ENCODE data around the gene PSME1. TPM values are rescaled to one million over a fixed set of nuclear protein-coding genes. Genes with fewer than 3 reads are reported as not detected.
A peak's percentile ranks its signal among the peaks of the same experiment; 100 is the strongest.

PSME1 gene
- total RNA-seq, 4 donors from 2014 or later, result 114 to 289 (median 200) TPM

DNA sequence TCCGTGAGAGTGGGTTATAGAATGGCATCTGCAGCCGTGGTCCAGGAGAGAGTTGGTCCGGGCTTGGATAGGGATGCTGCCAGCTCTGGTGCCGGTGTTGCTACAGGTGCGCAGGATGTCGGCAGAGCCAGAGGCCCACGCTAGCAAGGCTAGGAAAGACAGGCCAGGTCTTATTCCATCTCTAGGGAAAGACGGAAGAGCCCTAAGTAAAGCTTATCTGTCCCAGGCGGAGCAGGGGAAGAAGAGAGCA lies 485 bp upstream of the PSME1 start:
- Histone ChIP-seq H3K27me3 (no peaks in the 10 kb centered on the region), H3K4me3 (peak overlapping the region; percentile 93 to 99 (median 96)), H3K27ac (peak overlapping the region; percentile 95 to 97 (median 96)), H3K9me3 (no peaks in the 10 kb centered on the region), H3K4me1 (peaks cover 0 to 44% (median 15%) of the 10 kb centered on the region in 4 donors), H3K36me3 (peaks cover 0 to 22% (median 3%) of the 10 kb centered on the region in 3 donors)
- DNase-seq, result no peak
- no peak for TF ChIP-seq POLR2A (IDR thresholded peaks at IDR 0.05)
- TF ChIP-seq, protein P1, sequence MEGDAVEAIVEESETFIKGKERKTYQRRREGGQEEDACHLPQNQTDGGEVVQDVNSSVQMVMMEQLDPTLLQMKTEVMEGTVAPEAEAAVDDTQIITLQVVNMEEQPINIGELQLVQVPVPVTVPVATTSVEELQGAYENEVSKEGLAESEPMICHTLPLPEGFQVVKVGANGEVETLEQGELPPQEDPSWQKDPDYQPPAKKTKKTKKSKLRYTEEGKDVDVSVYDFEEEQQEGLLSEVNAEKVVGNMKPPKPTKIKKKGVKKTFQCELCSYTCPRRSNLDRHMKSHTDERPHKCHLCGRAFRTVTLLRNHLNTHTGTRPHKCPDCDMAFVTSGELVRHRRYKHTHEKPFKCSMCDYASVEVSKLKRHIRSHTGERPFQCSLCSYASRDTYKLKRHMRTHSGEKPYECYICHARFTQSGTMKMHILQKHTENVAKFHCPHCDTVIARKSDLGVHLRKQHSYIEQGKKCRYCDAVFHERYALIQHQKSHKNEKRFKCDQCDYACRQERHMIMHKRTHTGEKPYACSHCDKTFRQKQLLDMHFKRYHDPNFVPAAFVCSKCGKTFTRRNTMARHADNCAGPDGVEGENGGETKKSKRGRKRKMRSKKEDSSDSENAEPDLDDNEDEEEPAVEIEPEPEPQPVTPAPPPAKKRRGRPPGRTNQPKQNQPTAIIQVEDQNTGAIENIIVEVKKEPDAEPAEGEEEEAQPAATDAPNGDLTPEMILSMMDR (IDR thresholded peaks at IDR 0.05), result peak in 1 of 6 experiments; percentile 1

DNA sequence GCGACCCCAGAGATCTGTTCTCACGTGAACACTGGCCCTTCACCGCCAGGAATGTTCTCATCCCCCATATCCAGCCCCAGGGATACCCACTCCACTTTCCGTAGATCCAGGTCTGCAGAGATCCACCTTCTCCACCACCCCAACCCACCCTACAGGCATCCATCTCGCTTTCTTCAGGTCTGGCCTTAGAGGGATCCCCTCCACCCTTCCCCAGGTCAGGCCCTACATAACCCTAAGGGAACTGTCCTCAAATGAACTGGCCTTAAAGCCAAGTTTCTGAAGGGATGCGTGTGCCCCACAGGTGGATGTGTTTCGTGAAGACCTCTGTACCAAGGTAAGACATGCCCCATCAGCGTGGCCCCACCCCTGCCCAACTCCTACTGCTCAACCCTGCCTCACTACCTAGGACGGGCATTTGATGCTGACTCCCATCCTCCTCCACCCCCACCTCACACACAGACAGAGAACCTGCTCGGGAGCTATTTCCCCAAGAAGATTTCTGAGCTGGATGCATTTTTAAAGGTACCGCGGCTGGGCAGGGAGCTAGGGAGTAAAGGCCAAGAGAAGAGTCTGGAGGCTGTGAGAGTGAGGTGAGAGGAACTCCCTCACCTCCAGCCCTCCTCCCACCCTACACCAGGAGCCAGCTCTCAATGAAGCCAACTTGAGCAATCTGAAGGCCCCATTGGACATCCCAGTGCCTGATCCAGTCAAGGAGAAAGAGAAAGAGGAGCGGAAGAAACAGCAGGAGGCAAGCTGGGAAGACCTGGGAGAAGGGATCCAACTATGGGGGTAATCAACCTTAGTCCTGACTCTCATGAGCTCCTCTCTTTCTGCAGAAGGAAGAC lies 912 bp downstream of the PSME1 start:
- H3K4me3 ChIP-seq, result peak overlapping the region; percentile 93 to 99 (median 96)
- H3K9me3 ChIP-seq, result no peaks in the 10 kb centered on the region
- H3K4me1 ChIP-seq, result peaks cover 0 to 45% (median 16%) of the 10 kb centered on the region in 4 donors
- H3K36me3 ChIP-seq, result peaks cover 0 to 22% (median 3%) of the 10 kb centered on the region in 3 donors
- no peak for TF ChIP-seq POLR2A (IDR thresholded peaks at IDR 0.05)
- TF ChIP-seq, protein P1 (IDR thresholded peaks at IDR 0.05), result no peak
- no peaks in the 10 kb centered on the region for H3K27me3 ChIP-seq
- DNase-seq, result no peak
- peak overlapping the region; percentile 95 to 97 (median 96) for H3K27ac ChIP-seq

DNA sequence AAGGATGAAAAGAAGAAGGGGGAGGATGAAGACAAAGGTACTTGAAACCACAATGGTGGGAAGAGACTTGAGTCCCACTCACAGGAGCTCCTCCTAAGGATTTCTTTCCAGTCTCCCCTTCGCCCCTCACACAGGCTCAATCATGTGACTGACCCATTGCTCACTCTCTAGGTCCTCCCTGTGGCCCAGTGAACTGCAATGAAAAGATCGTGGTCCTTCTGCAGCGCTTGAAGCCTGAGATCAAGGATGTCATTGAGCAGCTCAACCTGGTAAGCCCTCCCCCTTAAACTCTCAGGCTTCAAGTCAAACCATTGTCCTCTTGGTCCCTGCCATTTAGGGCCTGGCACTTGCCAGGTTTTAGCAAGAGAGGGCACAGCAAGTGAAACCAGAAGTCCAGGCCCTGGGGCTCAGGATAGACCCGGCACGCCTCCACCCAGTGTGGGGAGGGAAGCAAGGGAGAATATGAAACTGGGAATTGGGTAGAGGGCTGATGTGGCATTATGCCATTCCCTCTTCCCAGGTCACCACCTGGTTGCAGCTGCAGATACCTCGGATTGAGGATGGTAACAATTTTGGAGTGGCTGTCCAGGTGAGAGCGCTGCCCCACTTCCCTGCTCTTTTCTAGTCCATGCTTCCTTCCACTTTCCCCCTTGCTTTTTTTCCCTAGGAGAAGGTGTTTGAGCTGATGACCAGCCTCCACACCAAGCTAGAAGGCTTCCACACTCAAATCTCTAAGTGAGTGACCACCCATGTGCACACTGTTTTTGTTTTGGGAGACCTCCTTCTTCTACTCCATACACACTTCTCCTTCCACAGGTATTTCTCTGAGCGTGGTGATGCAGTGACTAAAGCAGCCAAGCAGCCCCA lies 1.8 kb downstream of the PSME1 start:
- Histone ChIP-seq H3K27ac (peak overlapping the region in 3 of 4 donors; percentile 47 to 96 (median 95)), H3K9me3 (no peaks in the 10 kb centered on the region), H3K4me1 (peaks cover 0 to 53% (median 17%) of the 10 kb centered on the region in 4 donors), H3K36me3 (peaks cover 0 to 22% (median 3%) of the 10 kb centered on the region in 3 donors), H3K27me3 (no peaks in the 10 kb centered on the region), H3K4me3 (peak overlapping the region in 1 of 4 donors; percentile 93)
- TF ChIP-seq, protein P1 (IDR thresholded peaks at IDR 0.05), result no peak
- TF ChIP-seq POLR2A (IDR thresholded peaks at IDR 0.05), result no peak
- no peak for DNase-seq

DNA sequence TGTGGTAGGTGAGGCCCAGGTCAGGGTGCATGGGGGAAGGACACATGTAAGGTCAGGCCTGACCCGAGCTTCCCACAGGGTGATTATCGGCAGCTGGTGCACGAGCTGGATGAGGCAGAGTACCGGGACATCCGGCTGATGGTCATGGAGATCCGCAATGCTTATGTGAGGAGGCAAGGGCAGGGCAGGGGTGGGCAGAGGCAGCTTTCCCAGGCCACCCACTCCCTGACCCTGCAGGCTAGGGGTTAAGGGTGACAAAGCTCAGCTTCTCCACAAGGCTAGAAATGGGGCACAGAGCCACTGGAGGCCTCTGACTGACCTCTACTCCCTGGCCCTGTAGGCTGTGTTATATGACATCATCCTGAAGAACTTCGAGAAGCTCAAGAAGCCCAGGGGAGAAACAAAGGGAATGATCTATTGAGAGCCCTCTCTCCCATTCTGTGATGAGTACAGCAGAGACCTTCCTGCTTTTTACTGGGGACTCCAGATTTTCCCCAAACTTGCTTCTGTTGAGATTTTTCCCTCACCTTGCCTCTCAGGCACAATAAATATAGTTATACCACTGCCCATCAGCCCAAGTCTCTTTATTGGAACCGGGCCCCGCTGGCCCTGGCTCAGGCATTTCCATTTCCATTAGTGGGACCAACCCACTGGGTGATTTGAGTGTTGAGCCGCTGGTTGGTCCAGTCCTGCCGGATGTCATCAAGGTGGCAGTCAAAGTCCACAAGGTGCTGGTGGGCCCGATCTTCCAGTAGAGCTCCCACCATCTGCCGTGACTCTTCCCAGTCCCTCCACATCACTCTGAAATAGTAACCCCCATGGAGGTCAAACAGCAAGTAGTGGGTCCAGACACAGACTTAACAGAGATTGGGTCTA lies 2.6 kb downstream of the PSME1 start:
- peaks cover 0 to 22% (median 3%) of the 10 kb centered on the region in 3 donors for H3K36me3 ChIP-seq
- H3K4me1 ChIP-seq, result peaks cover 0 to 60% (median 17%) of the 10 kb centered on the region in 4 donors
- no peak for DNase-seq
- peak overlapping the region in 2 of 4 donors; percentile 18 to 47 for H3K27ac ChIP-seq
- no peak overlapping the region for H3K4me3 ChIP-seq
- no peaks in the 10 kb centered on the region for H3K27me3 ChIP-seq
- no peaks in the 10 kb centered on the region for H3K9me3 ChIP-seq
- TF ChIP-seq, protein P1 (IDR thresholded peaks at IDR 0.05), result no peak
- TF ChIP-seq POLR2A (IDR thresholded peaks at IDR 0.05), result no peak
